ENCODE measurements around the gene OR6B1. TPM values are rescaled to one million over a fixed set of nuclear protein-coding genes. Genes with fewer than 3 reads are reported as not detected.

The OR6B1 gene
- total RNA-seq, 1 donor from 2014 or later, result not detected

DNA sequence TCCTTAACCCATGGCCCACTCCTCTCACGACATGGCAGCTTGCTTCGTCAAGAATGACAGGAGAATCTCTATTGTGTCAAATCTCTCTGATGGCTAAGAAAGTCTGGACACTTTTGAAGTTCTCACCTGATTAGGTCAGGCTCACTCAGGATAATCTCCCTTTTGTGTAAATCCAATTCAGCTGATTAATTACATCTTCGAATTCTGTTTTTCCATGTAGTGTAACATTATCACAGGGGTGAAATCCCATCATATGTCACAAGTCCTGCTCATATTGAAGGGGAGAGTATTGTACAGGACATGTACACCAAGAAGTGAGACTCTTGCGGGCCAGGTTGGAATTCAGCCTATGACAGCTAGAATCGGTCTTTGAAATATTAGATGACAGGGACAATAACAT lies 16.2 kb upstream of the OR6B1 start:
- Mint-ChIP-seq H3K4me1 (ENCODE audit: unreplicated experiment) (no peaks in the 10 kb centered on the region), H3K27me3 (no peaks in the 10 kb centered on the region), H3K4me3 (no peak overlapping the region), H3K27ac (no peak overlapping the region), H3K9me3 (no peaks in the 10 kb centered on the region), H3K36me3 (no peaks in the 10 kb centered on the region)
- TF ChIP-seq, protein P1, sequence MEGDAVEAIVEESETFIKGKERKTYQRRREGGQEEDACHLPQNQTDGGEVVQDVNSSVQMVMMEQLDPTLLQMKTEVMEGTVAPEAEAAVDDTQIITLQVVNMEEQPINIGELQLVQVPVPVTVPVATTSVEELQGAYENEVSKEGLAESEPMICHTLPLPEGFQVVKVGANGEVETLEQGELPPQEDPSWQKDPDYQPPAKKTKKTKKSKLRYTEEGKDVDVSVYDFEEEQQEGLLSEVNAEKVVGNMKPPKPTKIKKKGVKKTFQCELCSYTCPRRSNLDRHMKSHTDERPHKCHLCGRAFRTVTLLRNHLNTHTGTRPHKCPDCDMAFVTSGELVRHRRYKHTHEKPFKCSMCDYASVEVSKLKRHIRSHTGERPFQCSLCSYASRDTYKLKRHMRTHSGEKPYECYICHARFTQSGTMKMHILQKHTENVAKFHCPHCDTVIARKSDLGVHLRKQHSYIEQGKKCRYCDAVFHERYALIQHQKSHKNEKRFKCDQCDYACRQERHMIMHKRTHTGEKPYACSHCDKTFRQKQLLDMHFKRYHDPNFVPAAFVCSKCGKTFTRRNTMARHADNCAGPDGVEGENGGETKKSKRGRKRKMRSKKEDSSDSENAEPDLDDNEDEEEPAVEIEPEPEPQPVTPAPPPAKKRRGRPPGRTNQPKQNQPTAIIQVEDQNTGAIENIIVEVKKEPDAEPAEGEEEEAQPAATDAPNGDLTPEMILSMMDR (conservative IDR thresholded peaks at IDR 0.05), result no peak
- DNase-seq (ENCODE audit: extremely low spot score, unreplicated experiment), result no peak

DNA sequence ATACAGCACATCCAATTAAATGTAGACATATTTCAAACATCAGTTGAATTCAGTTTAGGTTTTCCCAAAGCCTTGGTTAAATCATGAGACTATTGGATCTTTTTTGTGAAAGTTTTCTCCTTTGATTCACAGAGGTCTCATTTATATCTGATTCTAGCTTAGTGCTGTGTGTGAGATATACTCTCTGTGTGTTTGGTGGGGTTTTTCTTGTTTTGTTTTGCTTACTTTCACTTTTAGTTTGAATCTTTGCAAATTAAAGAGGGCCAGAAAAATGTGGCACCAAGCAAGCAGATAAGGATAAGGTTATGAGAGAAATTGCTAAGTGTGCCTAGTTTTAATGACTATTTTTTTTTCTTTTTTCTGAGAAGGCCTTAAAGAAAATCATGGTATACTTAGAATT lies 12.6 kb upstream of the OR6B1 start:
- TF ChIP-seq, protein P1 (conservative IDR thresholded peaks at IDR 0.05), result no peak
- Mint-ChIP-seq H3K36me3 (no peaks in the 10 kb centered on the region), H3K27ac (no peak overlapping the region), H3K4me1 (ENCODE audit: unreplicated experiment) (no peaks in the 10 kb centered on the region), H3K27me3 (no peaks in the 10 kb centered on the region), H3K9me3 (no peaks in the 10 kb centered on the region), H3K4me3 (no peak overlapping the region)
- DNase-seq (ENCODE audit: extremely low spot score, unreplicated experiment), result no peak

DNA sequence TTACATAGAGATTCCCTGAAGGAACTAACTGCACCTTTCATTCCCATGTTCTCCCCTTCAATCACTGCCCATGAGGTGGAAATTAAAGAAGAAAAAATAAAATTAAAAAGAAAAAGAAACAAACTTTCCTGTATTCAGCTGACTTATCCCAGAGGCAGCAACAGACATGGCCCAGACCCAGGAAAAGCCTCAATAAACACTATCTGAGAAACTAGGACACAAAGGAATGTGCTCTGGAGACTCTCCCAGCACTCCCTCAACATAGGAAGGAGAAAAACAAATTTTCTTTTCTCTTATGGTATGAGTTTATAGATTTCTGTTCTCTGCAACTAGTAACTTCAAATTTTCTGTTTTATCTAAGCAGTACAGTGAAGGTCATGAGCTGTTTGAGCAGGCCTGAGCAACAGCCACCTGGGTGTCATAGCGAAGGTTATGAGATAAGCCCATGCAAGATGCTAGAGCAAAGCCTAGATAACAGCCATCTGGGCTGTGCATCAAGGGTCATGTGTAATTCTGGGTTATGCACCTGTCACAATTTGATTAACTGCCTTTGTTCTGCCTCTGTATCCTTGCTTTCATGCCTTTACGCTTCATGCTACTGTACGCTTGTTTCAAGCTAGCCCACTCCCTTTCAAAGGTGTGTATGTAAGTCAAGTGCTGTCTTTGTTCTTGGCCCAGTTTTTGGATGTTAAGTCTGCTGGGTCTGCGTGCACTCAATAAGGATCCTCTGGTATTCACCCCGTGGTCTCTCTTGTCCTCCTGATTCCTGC lies 11.0 kb upstream of the OR6B1 start:
- no peaks in the 10 kb centered on the region for H3K27me3 Mint-ChIP-seq

DNA sequence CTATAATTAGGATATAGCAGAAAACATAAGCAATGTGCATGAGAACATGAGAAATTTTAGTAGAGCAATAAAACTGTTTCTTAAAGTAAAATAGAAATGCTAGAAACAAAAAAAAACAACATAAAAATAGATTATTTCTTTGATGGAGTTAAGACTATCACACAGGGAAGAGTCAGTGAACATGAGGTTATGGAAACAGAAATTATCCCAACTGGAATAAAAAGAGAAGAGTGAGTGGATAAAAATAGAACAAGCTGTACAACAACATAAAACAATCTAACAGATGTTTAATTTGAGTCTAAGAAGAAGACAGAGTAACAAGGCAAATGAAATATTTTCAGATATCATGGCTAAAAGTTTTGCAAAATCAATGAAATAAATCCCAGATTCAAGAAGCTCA lies 7.5 kb upstream of the OR6B1 start:
- Mint-ChIP-seq H3K4me1 (ENCODE audit: unreplicated experiment) (no peaks in the 10 kb centered on the region), H3K27ac (no peak overlapping the region), H3K9me3 (no peaks in the 10 kb centered on the region), H3K4me3 (no peak overlapping the region), H3K36me3 (no peaks in the 10 kb centered on the region), H3K27me3 (no peaks in the 10 kb centered on the region)
- DNase-seq (ENCODE audit: extremely low spot score, unreplicated experiment), result no peak
- TF ChIP-seq, protein P1 (conservative IDR thresholded peaks at IDR 0.05), result no peak

More for the DNA sequence above, 11.0 kb upstream of the OR6B1 start:
- H3K36me3 Mint-ChIP-seq, result no peaks in the 10 kb centered on the region
- TF ChIP-seq, protein P1 (conservative IDR thresholded peaks at IDR 0.05), result no peak
- no peak for DNase-seq (ENCODE audit: extremely low spot score, unreplicated experiment)
- H3K4me3 Mint-ChIP-seq, result no peak overlapping the region
- H3K27ac Mint-ChIP-seq, result no peak overlapping the region
- H3K9me3 Mint-ChIP-seq, result no peaks in the 10 kb centered on the region
- no peaks in the 10 kb centered on the region for H3K4me1 Mint-ChIP-seq (ENCODE audit: unreplicated experiment)

DNA sequence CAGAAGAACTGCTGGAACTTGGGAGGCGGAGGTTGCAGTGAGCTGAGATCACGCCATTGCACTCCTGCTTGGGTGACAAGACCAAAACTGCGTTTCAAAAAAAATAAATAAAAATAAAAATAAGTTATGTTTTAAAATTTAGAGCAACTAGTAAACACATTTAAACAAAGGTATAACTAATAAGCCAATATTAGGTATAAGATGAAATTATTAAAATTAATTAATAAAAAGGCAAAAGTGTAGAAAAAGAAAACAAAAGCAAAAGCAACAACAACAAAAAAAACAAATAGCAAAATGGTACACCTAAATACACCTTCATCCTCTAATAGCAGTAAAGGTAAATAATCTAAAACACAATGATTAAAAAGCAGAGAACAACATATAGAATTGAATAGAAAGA lies 6.2 kb upstream of the OR6B1 start:
- Mint-ChIP-seq H3K27me3 (no peaks in the 10 kb centered on the region), H3K4me1 (ENCODE audit: unreplicated experiment) (no peaks in the 10 kb centered on the region), H3K4me3 (no peak overlapping the region), H3K9me3 (no peaks in the 10 kb centered on the region), H3K27ac (no peak overlapping the region), H3K36me3 (no peaks in the 10 kb centered on the region)
- TF ChIP-seq, protein P1 (conservative IDR thresholded peaks at IDR 0.05), result no peak
- no peak for DNase-seq (ENCODE audit: extremely low spot score, unreplicated experiment)

All from type B pancreatic cell (in vitro differentiated cells).